ENCODE data around the gene AUTS2. TPM values are rescaled to one million over a fixed set of nuclear protein-coding genes. Genes with fewer than 3 reads are reported as not detected.

The AUTS2 gene
- total RNA-seq, 6 experiments from 2014 or later: 10.4 to 32.0 (median 19.3) TPM

DNA sequence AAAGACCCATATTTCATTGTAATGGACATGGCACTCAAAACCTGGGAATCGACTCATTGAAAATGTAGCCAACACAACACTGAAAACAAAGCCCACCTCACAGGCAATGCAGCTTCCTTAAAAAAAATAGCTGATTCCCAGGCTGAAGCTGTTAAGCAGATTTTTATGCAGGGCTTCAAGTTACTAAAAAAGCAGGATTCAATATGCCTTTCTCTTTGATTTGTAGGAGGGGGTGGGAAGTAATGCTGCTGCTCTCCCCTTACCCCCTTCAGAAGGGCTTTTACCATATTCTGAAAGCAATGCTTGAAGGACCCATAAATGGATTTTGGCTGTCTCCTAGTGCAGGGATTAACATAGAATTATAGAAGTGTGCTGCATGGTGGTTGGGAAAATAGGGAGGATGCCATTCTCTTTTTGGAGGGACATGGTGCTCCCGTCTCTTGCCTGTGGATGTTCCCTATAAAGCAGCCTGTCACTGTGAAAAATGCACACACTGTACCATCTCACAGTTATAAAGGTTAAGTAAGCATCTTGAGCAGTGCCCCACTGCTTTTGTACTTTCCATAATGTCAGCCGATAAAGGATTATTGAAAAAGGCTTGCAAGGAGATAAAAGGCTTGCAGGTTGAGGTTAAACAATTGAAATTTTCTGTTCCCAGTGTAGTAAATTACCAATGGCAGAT lies 262.8 kb downstream of the AUTS2 start:
- H3K27ac ChIP-seq: no peak overlapping the region
- DNase-seq (no peak), ATAC-seq (no peak)
- H3K27me3 ChIP-seq: no peaks in the 10 kb centered on the region
- 81% methylated on average over 3 of the region's 3 CpGs for WGBS (ENCODE audit: insufficient coverage, low coverage, low lambda C conversion rate, missing lambda C conversion rate)
- no peaks in the 10 kb centered on the region for H3K36me3 ChIP-seq
- H3K4me1 ChIP-seq: no peaks in the 10 kb centered on the region
- TF ChIP-seq, protein P1, sequence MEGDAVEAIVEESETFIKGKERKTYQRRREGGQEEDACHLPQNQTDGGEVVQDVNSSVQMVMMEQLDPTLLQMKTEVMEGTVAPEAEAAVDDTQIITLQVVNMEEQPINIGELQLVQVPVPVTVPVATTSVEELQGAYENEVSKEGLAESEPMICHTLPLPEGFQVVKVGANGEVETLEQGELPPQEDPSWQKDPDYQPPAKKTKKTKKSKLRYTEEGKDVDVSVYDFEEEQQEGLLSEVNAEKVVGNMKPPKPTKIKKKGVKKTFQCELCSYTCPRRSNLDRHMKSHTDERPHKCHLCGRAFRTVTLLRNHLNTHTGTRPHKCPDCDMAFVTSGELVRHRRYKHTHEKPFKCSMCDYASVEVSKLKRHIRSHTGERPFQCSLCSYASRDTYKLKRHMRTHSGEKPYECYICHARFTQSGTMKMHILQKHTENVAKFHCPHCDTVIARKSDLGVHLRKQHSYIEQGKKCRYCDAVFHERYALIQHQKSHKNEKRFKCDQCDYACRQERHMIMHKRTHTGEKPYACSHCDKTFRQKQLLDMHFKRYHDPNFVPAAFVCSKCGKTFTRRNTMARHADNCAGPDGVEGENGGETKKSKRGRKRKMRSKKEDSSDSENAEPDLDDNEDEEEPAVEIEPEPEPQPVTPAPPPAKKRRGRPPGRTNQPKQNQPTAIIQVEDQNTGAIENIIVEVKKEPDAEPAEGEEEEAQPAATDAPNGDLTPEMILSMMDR (IDR thresholded peaks at IDR 0.05): no peak
- no peak for TF ChIP-seq POLR2A (IDR thresholded peaks at IDR 0.05)
- H3K9me3 ChIP-seq: no peaks in the 10 kb centered on the region
- intact Hi-C loops (cut with DNase I): no loop called here
- H3K4me3 ChIP-seq: no peak overlapping the region

DNA sequence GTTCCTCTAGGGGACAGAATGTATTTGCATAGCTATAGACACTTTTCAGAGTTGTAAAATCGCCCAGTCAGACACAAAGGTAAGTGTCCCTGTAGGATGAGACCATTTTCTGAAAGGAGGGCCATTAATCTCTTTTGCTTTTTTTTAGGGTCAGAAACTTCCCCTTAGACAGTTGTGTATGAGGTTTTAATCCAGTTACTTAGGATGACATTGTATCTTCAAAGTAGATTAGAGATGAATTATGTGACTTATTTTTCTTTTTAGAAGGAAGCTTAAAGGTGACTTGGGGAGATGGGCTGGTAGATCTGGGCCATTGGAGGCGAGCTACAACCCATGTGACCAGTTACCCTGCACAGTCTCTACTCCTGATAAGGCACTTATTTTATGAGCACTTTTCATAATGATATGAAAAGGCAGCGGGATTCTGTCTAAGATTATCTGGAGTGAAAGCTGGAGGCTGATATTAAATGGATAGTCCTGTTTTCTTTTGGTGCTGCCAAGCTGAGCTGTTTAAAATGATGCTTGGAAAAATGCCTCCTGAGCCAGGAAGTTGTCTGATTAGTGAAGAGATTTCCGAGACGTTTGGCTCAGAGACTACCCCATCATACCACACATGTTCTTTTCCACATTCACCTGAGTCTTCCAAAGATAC lies 264.3 kb downstream of the AUTS2 start:
- DNase-seq (no peak), ATAC-seq (no peak)
- Histone ChIP-seq H3K36me3 (no peaks in the 10 kb centered on the region), H3K9me3 (no peaks in the 10 kb centered on the region), H3K4me3 (no peak overlapping the region), H3K4me1 (no peaks in the 10 kb centered on the region), H3K27ac (no peak overlapping the region), H3K27me3 (no peaks in the 10 kb centered on the region)
- 65% methylated on average over 5 of the region's 5 CpGs for WGBS (ENCODE audit: insufficient coverage, low coverage, low lambda C conversion rate, missing lambda C conversion rate)
- TF ChIP-seq POLR2A (IDR thresholded peaks at IDR 0.05): no peak
- TF ChIP-seq, protein P1 (IDR thresholded peaks at IDR 0.05): no peak
- intact Hi-C loops (cut with DNase I): no loop called here

DNA sequence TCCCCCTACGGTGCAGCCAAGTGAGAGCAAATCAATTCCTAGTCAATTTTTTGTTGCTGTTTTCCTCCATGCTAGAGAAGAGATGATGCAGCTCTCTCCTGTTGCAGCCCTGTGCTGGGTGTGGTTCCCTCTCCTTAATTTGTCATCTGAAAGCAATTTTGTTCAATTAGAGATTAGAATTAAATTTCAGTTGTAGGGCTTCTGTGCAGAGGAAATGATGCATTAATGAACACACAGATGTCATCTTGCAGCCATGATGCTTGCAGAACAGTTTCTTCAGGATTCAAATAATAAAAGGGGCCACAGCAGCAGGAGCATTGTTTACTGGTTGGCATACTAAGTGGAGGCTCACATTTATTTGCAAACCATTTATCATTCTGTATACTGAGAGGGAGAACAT lies 266.0 kb downstream of the AUTS2 start:
- Histone ChIP-seq H3K36me3 (no peaks in the 10 kb centered on the region), H3K9me3 (no peaks in the 10 kb centered on the region), H3K27ac (no peak overlapping the region), H3K4me3 (no peak overlapping the region), H3K27me3 (no peaks in the 10 kb centered on the region), H3K4me1 (no peaks in the 10 kb centered on the region)
- no peak for ATAC-seq
- TF ChIP-seq, protein P1 (IDR thresholded peaks at IDR 0.05): no peak
- no peak for TF ChIP-seq POLR2A (IDR thresholded peaks at IDR 0.05)
- no peak for DNase-seq
- intact Hi-C loops (cut with DNase I): no loop called here
- 67% methylated on average over 1 of the region's 1 CpG for WGBS (ENCODE audit: insufficient coverage, low coverage, low lambda C conversion rate, missing lambda C conversion rate)

DNA sequence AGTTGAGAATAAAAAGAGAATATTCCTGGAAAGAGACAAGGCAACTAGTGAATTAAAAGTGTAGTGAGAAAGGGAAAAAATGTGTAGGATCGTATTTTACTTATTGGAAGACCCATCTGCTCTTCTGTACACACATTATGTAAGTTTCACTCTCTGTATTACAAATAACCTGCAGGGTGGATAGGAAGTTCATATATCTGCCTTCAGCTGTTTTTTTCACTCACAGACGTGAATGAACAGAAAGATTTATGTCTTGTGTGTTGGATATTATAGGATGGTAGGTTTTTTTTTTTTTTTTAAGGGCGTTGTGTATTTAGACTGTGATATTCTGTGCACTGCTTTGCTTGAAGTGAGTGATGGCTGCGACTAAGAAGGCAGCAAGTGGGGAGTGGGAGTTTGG lies 266.5 kb downstream of the AUTS2 start:
- intact Hi-C loops (cut with DNase I): no loop called here
- H3K4me1 ChIP-seq: no peaks in the 10 kb centered on the region
- H3K4me3 ChIP-seq: no peak overlapping the region
- H3K36me3 ChIP-seq: no peaks in the 10 kb centered on the region
- TF ChIP-seq POLR2A (IDR thresholded peaks at IDR 0.05): no peak
- TF ChIP-seq, protein P1 (IDR thresholded peaks at IDR 0.05): no peak
- H3K27me3 ChIP-seq: no peaks in the 10 kb centered on the region
- H3K9me3 ChIP-seq: no peaks in the 10 kb centered on the region
- DNase-seq (no peak), ATAC-seq (no peak)
- 62% methylated on average over 4 of the region's 4 CpGs for WGBS (ENCODE audit: insufficient coverage, low coverage, low lambda C conversion rate, missing lambda C conversion rate)
- no peak overlapping the region for H3K27ac ChIP-seq
